ENCODE measurements around the gene CWH43.
"Not testable (repeated sequence)": the region's sequence is repeated elsewhere in the genome, so short reads cannot be mapped to it uniquely, and the experiment has no call there.

CWH43 gene

DNA sequence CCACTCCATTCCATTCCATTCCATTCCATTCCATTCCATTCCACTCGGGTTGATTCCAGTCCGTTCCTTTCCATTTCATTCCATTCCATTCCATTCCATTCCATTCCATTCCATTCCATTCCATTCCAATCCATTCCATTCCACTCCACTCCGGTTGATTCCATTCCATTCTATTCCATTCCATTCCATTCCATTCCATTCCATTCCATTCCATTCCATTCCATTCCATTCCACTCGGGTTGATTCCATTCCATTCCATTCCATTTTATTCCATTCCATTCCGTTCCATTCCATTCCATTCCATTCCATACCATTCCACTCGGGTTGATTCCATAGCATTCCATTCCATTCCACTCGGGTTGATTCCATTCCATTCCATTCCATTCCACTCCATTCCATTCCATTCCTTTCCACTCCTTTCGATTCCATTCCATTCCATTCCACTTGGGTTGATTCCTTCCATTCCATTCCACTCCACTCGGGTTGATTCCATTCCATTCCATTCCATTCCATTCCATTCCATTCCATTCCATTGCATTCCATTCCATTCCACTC, 116.3 kb downstream of the CWH43 start:
- H3K4me3 ChIP-seq (ENCODE audit: low read length); H3K27me3 ChIP-seq (ENCODE audit: control insufficient read depth, insufficient read depth, low read length); H3K9me3 ChIP-seq (ENCODE audit: control insufficient read depth, low read length); H3K4me1 ChIP-seq (ENCODE audit: control insufficient read depth, insufficient read depth, low read length); H3K36me3 ChIP-seq (ENCODE audit: control insufficient read depth, insufficient read depth, low read length); H3K9ac ChIP-seq (ENCODE audit: low read length): not testable (repeated sequence)

- not testable (repeated sequence) for H3K36me3 ChIP-seq (ENCODE audit: control insufficient read depth, insufficient read depth, low read length); H3K9me3 ChIP-seq (ENCODE audit: control insufficient read depth, low read length); H3K4me1 ChIP-seq (ENCODE audit: control insufficient read depth, insufficient read depth, low read length); H3K4me3 ChIP-seq (ENCODE audit: low read length); H3K27me3 ChIP-seq (ENCODE audit: control insufficient read depth, insufficient read depth, low read length); H3K9ac ChIP-seq (ENCODE audit: low read length)
These were observed 117.5 kb downstream of the CWH43 start for GRCh38 chr4:49103436-49104136.

GRCh38 chr4:49104231-49104930, 118.3 kb downstream of the CWH43 start:
- H3K4me3 ChIP-seq (ENCODE audit: low read length); H3K4me1 ChIP-seq (ENCODE audit: control insufficient read depth, insufficient read depth, low read length); H3K36me3 ChIP-seq (ENCODE audit: control insufficient read depth, insufficient read depth, low read length); H3K9me3 ChIP-seq (ENCODE audit: control insufficient read depth, low read length); H3K27me3 ChIP-seq (ENCODE audit: control insufficient read depth, insufficient read depth, low read length); H3K9ac ChIP-seq (ENCODE audit: low read length): not testable (repeated sequence)

GRCh38 chr4:49105248-49105904, 119.3 kb downstream of the CWH43 start:
- not testable (repeated sequence) for H3K27me3 ChIP-seq (ENCODE audit: control insufficient read depth, insufficient read depth, low read length); H3K9me3 ChIP-seq (ENCODE audit: control insufficient read depth, low read length); H3K9ac ChIP-seq (ENCODE audit: low read length); H3K36me3 ChIP-seq (ENCODE audit: control insufficient read depth, insufficient read depth, low read length); H3K4me1 ChIP-seq (ENCODE audit: control insufficient read depth, insufficient read depth, low read length); H3K4me3 ChIP-seq (ENCODE audit: low read length)

- not testable (repeated sequence) for H3K4me1 ChIP-seq (ENCODE audit: control insufficient read depth, insufficient read depth, low read length); H3K9ac ChIP-seq (ENCODE audit: low read length); H3K9me3 ChIP-seq (ENCODE audit: control insufficient read depth, low read length); H3K4me3 ChIP-seq (ENCODE audit: low read length); H3K36me3 ChIP-seq (ENCODE audit: control insufficient read depth, insufficient read depth, low read length); H3K27me3 ChIP-seq (ENCODE audit: control insufficient read depth, insufficient read depth, low read length)
These were observed 121.2 kb downstream of the CWH43 start for GRCh38 chr4:49107262-49107661.

- not testable (repeated sequence) for H3K4me3 ChIP-seq (ENCODE audit: low read length); H3K9me3 ChIP-seq (ENCODE audit: control insufficient read depth, low read length); H3K9ac ChIP-seq (ENCODE audit: low read length); H3K27me3 ChIP-seq (ENCODE audit: control insufficient read depth, insufficient read depth, low read length); H3K4me1 ChIP-seq (ENCODE audit: control insufficient read depth, insufficient read depth, low read length); H3K36me3 ChIP-seq (ENCODE audit: control insufficient read depth, insufficient read depth, low read length)
These were observed 122.3 kb downstream of the CWH43 start for GRCh38 chr4:49108183-49108978.

DNA sequence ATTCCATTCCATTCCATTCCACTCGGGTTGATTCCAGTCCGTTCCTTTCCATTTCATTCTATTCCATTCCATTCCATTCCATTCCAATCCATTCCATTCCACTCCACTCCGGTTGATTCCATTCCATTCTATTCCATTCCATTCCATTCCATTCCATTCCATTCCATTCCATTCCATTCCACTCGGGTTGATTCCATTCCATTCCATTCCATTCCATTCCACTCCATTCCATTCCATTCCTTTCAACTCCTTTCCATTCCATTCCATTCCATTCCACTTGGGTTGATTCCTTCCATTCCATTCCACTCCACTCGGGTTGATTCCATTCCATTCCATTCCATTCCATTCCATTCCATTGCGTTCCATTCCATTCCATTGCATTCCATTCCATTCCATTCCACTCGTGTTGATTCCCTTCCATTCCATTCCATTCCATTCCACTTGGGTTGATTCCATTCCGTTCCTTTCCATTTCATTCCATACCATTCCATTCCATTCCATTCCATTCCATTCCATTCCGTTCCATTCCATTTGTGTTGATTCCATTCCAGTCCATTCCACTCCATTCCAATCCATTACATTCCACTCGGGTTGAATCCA, 123.6 kb downstream of the CWH43 start:
- not testable (repeated sequence) for H3K36me3 ChIP-seq (ENCODE audit: control insufficient read depth, insufficient read depth, low read length); H3K27me3 ChIP-seq (ENCODE audit: control insufficient read depth, insufficient read depth, low read length); H3K4me1 ChIP-seq (ENCODE audit: control insufficient read depth, insufficient read depth, low read length); H3K9ac ChIP-seq (ENCODE audit: low read length); H3K9me3 ChIP-seq (ENCODE audit: control insufficient read depth, low read length); H3K4me3 ChIP-seq (ENCODE audit: low read length)

- not testable (repeated sequence) for H3K4me3 ChIP-seq (ENCODE audit: low read length); H3K27me3 ChIP-seq (ENCODE audit: control insufficient read depth, insufficient read depth, low read length); H3K36me3 ChIP-seq (ENCODE audit: control insufficient read depth, insufficient read depth, low read length); H3K9me3 ChIP-seq (ENCODE audit: control insufficient read depth, low read length); H3K4me1 ChIP-seq (ENCODE audit: control insufficient read depth, insufficient read depth, low read length); H3K9ac ChIP-seq (ENCODE audit: low read length)
These were observed 124.5 kb downstream of the CWH43 start for GRCh38 chr4:49110579-49110978.
